HG02981 (cell line): Measurements from ENCODE around the gene PTPN11.
"Not testable (repeated sequence)": the region's sequence is repeated elsewhere in the genome, so short reads cannot be mapped to it uniquely, and the experiment has no call there.

ENCODE experiments used
- ATAC-seq: cut with Tn5 transposase; IDR thresholded peaks from one replicate; pipeline ENCODE4 v1.9.1; 2021; ENCODE audit warnings: mild to moderate bottlenecking, moderate library complexity; ENCODE audit not compliant: unreplicated experiment

Gene PTPN11

GRCh38 chr12:112447106-112447505 is 28.4 kb downstream of the PTPN11 start:
- no peak for ATAC-seq

- ATAC-seq: not testable (repeated sequence)
Measured at GRCh38 chr12:112448165-112448564, 29.4 kb downstream of the PTPN11 start.

GRCh38 chr12:112450725-112451124 is 32.0 kb downstream of the PTPN11 start:
- ATAC-seq: no peak

- no peak for ATAC-seq
Measured at GRCh38 chr12:112456029-112456428, 37.3 kb downstream of the PTPN11 start.

GRCh38 chr12:112457142-112457541 is 38.4 kb downstream of the PTPN11 start:
- ATAC-seq: not testable (repeated sequence)

GRCh38 chr12:112458330-112458729 is 39.6 kb downstream of the PTPN11 start:
- no peak for ATAC-seq

- no peak for ATAC-seq
Measured at GRCh38 chr12:112458751-112459150, 40.0 kb downstream of the PTPN11 start.

GRCh38 chr12:112463478-112463877 is 44.7 kb downstream of the PTPN11 start:
- ATAC-seq: peak; percentile 51

- no peak for ATAC-seq
Measured at GRCh38 chr12:112464605-112465004, 45.9 kb downstream of the PTPN11 start.

GRCh38 chr12:112466011-112466422 is 47.3 kb downstream of the PTPN11 start:
- no peak for ATAC-seq

- ATAC-seq: no peak
Measured at GRCh38 chr12:112466835-112467234, 48.1 kb downstream of the PTPN11 start.

GRCh38 chr12:112468046-112468445 is 49.3 kb downstream of the PTPN11 start:
- no peak for ATAC-seq

- ATAC-seq: no peak
Measured at GRCh38 chr12:112473056-112473455, 54.3 kb downstream of the PTPN11 start.

GRCh38 chr12:112479413-112479812 is 60.7 kb downstream of the PTPN11 start:
- ATAC-seq: no peak

- ATAC-seq: no peak
Measured at GRCh38 chr12:112480931-112481330, 62.2 kb downstream of the PTPN11 start.

GRCh38 chr12:112482733-112483132 is 64.0 kb downstream of the PTPN11 start:
- no peak for ATAC-seq

GRCh38 chr12:112486361-112486760 is 67.6 kb downstream of the PTPN11 start:
- no peak for ATAC-seq

GRCh38 chr12:112488257-112488876 is 69.6 kb downstream of the PTPN11 start:
- no peak for ATAC-seq

- ATAC-seq: no peak
Measured at GRCh38 chr12:112489456-112489855, 70.7 kb downstream of the PTPN11 start.

GRCh38 chr12:112496496-112496895 is 77.7 kb downstream of the PTPN11 start:
- peak; percentile 68 for ATAC-seq

- no peak for ATAC-seq
Measured at GRCh38 chr12:112498580-112498979, 79.8 kb downstream of the PTPN11 start.

GRCh38 chr12:112503512-112503911 is 84.8 kb downstream of the PTPN11 start:
- ATAC-seq: no peak

GRCh38 chr12:112506513-112507166 is 87.9 kb downstream of the PTPN11 start:
- no peak for ATAC-seq
